HG03342 (cell line): ENCODE results near the gene APBB2.

Experiments used
- ATAC-seq: cut with Tn5 transposase; IDR thresholded peaks from one replicate; pipeline ENCODE4 v1.9.1; 2021; ENCODE audit warnings: mild to moderate bottlenecking, moderate library complexity; ENCODE audit not compliant: unreplicated experiment

The APBB2 gene

DNA sequence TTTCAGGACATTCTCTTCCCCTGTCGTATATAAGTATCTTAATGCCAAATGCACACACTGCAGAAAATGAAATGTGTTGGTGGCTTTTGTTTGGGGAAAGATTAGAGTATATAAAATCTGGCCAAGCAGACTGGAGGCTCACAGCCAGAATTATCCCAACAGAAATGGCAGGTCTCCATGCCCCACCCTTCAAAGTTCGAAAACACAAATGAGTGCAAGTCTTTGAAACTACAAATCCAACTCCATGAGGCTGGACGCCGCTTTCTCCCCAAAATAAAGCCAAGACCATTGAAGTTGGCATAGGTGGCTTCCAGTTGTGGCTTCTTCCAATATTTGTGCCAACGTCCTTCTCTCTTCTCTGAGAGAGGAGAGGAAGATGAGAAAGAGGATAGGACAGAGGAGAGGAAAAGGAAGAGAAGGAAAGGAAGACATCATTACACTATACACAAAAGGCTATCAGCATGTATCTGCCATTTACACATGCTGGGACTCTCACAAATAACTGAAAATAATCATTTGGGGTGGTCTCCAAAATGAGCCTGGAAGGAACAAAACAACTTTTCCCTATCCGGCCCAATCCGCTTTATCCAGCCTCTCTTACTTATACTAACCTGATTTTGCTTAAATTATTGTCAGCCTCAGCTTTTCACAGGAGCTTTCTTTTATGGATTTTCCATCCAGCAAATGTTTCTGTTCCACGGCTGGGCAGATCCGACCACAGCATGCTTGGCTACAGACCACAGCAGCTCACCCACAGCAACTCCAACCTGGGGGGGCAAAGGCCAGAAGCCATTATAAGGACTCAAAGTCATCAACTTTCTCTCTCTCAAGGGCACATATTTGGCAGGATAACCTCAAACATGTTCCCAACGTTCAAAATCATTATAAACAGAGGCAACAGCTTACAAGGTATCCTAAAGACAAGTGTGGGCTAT is 71.7 kb downstream of the APBB2 start:
- ATAC-seq: no peak

DNA sequence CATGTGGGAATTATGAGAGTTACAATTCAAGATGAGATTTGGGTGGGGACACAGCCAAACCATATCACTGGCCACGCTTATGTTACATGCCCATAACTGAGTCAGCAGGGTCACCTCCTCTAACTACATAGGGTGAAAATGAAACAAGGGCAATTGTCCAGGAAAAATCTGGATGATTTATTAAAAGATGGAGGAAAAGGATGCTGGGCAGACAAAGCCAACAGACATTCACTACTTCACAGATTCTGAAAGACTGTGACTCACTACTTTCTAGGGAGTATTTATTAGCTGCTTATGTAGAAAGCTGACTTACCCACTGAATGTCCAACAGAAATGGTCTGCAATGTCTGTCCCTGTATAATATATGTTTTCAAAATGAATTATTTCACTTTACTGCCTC is 72.4 kb downstream of the APBB2 start:
- ATAC-seq: no peak

DNA sequence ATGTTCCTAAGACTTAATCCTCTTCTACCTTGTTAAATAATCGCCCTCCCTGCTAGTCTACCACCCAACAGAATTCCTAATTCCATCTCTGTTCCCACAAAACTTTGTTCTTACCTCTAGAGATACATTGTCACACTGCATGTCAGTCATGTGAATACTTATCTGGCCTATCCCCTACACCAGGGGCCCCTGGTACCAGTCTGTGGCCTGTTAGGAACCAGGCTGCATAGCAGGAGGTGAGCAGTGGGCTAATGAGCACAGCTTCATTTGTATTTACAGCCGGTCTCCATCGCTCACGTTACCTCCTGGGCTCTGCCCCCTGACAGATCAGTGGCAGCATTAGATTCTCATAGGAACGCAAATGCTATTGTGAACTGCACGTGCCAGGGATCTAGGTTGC is 73.9 kb downstream of the APBB2 start:
- ATAC-seq: no peak

DNA sequence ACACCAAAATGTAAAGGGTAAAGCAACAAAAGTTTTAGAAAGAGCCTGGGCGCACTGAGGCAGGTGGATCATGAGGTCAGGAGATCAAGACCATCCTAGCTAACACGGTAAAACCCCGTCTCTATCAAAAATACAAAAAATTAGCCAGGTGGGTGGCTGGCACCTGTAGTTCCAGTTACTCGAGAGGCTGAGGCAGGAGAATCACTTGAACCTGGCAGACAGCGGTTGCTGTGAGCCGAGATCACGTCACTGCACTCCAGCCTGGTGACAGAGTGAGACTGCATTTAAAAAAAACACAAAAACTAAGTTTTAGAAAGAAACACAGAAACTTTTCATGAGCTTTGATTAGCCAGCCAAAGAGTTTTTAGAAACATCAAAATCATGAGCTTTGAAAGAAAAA is 76.5 kb downstream of the APBB2 start:
- no peak for ATAC-seq

DNA sequence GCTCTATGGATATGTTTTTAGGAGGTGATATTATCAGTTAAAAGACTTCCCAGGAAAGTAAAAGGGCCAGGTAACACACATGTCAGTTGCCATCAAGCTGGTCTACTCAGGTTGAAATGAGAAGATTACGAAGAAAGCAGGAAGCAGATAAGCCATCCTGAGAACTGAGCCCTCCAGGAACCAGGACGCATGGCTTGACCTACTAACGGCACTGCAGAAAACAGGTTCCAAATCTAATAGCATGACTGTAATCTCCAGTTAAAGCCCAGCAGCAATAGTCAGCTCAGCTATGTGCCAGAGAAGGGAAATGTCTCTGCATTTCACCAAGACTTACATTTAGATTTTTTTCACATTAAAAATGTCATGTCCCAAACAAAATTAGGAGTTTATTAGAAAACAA is 77.9 kb downstream of the APBB2 start:
- ATAC-seq: no peak

DNA sequence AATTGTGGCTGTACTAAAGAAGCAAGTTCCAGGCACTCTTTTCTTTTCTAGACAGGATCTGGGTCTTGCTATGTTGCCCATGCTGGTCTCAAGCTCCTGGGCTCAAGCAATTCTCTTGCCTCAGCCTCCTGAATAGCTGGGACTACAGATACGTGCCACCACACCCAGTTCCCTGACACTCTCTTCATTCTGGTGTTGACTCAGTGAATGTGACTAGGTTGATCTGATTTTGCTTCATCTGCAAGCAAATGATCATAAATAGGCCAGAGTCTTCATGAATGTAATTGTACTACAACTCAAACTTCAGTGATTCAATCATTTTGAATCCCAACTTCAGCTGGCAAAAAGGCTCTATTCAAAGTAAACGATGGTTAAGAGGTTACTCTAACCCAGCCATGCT is 78.5 kb downstream of the APBB2 start:
- ATAC-seq: no peak

DNA sequence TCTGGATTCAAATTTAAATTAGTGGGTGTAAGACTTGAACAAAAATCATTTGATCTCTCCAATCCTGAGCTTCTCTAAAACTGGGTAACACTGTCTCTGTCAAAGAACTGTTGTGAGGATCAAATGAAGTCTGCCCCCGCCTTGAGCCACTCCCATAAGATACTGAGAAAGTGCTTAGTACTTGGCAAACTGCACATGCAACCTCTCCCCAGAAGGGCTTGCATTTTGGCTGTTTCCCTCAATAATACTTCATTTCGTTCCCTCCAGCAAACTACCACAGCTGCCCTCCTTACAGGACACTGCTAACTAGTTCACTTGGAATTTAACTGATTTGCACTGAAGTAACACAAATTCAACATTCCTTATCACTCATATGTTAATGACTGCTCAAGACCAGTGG is 79.8 kb downstream of the APBB2 start:
- no peak for ATAC-seq

DNA sequence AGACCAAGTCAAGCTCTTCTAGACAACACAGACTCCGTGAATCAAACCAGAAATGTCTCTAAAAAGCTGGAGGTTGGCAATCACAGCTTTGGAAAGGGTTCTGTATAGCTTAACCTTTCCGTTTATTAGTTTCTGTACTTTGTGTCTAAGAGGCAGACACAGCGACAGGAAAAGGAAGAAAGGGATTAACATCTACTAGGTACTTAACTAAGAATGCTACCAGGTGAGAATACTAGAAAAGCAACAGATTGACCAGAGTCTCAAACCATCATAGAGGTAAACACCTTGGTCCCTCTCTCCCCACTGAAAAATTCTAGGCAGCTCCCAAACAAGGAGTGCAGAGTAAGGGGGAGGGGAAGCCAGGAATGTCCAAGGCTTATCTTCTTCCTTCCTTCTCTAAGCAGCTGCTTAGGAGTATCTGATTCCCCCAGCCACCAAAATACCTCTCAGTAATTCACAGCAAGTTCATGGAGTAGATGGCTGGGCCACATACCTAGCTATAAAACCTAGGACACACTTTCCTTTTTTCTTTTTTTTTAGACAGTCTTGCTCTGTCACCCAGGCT is 80.8 kb downstream of the APBB2 start:
- ATAC-seq: no peak

DNA sequence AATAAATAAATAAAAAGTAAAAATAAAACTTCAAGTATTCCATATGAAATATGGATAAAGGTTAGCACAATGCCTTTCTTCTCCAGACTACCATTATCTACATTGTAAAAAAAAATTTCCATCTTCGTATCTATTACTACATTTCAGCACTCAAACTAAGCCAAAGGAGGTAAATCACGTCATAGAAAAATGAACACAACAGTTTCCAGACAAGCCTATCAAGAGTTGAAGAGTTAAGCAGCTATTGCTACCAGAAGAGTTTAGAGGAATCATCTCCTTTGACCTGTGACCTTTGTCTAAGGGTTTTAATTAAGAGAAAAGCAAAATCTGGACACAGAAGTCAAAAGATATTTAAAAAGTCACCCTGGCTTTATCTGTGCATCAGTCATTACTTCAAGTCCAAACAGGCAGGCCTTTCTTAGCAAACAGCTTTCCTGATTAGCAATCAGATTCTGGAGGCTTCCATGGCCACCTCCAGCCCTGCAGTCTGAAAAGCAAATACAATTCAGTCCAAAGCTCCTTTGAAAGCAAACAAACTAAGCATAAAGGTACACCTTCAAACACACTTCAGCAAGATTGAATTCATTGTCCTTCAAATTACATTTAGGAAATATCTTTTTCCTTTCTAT is 82.2 kb downstream of the APBB2 start:
- ATAC-seq: no peak

DNA sequence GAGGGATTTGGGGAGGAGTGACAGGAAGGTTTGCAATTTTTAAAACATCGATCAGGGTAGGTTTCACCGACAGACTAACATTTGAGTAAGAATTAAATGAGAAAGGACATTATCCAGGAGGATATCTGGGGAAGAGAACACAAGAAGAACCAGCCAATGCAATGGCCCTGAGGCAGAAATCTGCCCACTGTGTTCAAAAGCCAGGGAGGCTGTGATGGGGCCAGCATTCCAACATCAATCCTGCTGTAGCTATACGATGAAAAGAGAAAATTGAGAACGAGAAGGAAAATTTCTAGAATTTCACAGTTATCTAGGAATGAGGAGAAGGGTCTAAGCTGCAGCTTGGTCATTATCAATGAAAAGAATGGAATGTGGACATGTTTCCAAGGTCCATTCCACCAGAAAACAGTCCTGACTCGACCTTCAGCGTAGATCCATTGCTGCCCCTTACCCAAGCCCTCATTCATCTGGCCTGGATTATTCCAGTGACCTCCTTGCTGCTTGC is 84.4 kb downstream of the APBB2 start:
- ATAC-seq: no peak

DNA sequence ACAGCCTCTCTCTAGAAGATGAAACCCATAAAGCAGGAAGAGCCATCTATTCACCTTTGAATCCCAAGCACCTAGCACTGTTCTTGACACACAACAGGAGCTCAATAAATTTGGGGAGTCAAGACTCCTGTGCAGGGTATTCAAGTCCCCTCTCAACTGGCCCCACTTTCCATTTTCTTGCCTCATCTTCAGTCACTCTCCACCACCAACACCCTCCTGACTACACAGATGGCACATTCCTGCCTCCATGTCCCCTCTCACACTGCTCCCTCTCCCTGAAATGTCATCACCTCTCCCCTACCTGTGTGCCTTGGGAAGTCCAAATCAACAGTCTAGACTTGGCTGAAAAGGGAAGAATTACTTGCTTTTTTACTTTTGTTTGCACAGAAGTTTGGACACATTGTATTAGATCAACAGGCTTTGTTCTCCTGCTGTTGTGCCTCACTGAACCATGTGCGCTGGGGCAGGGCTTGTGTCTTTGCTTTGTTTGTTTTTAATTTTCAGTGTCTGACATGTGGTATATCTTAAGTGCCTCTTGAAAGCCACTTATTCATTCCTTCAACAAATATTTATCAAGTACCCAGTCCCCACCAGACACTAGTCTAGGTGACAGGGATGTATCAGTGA is 85.1 kb downstream of the APBB2 start:
- no peak for ATAC-seq

DNA sequence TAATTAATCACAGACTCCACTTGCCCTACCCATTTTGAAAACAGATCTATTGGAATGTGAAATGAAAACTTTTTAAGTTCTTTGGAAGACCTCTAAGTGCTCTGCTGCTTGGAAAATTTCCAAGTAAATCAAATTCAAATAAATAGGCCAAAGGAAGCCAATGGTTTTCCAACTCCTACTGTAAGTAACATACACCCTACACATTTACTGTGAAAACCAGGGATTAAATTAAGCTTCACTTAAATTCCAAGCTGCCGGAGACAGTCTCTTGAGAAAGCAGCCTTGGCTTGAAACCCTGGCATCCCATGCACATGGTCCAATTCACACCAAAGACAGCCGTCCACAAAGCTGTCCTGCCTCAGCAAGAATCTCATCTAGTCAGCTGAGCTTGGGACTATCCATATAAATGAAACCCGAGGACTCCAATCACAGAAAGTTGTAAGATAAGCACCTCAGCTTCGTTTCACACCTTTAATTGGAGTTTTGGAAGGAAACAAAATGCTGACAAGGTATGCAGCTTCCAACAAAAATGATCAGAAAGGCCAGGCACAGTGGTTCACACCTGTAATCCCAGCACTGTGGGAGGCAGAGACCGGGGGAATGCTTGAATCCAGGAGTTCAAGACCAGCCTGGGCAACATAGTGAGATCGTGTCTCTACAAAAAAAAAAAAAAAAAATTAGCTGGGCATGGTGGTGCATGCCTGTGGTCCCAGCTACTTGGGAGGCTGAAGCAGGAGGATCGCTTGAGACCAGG is 88.6 kb downstream of the APBB2 start:
- ATAC-seq: no peak

DNA sequence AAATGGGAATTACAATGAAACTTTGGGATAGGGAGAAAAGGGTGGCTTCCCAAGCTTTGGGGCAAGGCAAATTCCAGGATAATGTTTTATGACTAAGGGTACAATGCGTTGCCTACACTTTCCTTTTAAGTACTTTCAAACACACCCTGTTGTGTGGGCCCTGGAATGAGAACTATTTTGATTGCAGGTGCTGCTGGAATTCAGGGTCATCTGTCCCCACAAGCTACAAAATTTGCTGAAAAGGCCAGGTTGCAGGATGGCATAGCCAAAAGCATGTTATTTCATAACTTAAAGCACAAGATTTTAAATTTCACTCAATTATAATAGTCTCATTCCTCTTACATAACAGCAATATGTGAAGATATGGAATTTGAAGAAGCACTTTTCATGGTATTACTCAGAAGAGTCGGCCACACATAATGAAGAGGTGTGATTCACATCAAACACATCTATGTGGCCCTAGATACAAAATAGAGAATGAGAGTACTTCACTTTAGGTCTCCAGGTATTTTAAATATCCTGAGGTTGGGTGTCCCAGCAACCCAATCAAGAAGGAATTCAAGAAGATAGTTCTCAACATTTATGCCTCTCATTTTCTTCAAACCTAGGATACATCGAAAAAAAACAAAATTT is 89.3 kb downstream of the APBB2 start:
- ATAC-seq: no peak

DNA sequence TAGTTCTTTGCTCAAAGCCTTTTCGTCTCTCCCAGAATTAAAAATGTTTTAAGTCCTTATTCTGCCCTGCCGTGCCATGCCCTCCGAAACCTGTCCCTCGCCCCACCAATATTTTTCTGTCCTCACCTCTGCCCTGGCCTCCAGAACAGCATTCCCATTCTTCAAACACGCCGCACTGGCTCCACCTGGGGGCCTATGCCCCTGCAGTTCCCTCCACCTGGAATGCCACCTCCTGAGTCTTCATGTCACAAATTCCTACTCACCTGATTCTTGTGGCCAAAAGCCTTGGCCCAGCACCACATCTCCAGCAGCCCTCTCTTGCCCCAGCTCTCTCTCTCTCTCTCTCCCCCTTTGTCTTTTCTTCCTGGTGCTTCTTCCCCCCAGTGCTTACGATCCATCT is 91.6 kb downstream of the APBB2 start:
- ATAC-seq: no peak

DNA sequence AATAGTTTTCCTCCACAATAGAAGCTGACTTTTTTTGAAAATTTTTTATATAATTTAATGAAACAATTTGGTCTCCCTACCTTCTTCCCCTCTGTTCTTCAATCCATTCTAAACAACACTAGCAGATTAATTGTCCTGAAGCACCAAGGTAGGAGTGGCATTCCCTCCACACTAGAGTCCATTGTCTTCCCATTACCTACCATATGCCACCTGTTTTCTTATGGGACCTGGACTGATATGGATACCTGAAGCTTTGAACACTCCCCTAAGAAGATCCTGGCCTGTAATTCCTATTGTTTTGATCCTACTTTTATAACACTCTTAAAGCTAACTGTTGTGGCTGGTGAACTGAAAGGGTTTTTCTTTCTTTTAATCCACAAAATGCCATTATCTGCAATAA is 92.0 kb downstream of the APBB2 start:
- ATAC-seq: no peak

DNA sequence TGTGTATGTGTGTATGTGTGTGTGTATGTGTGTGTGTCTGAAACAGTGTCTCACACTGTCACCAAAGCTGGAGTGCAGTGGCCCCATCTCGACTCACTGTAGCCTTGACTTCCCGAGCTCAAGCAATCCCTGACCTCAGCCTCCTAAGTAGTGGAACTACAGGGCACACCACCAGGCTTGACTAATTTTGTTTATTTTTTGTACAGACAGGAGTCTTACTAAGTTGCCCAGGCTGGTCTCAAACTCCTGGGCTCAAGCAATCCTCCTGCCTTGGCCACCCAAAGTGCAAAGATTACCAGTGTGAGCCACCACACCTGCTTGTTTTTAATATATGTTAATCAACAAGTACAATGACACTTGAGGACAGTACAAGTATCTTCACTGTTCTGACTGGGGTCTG is 92.4 kb downstream of the APBB2 start:
- no peak for ATAC-seq

DNA sequence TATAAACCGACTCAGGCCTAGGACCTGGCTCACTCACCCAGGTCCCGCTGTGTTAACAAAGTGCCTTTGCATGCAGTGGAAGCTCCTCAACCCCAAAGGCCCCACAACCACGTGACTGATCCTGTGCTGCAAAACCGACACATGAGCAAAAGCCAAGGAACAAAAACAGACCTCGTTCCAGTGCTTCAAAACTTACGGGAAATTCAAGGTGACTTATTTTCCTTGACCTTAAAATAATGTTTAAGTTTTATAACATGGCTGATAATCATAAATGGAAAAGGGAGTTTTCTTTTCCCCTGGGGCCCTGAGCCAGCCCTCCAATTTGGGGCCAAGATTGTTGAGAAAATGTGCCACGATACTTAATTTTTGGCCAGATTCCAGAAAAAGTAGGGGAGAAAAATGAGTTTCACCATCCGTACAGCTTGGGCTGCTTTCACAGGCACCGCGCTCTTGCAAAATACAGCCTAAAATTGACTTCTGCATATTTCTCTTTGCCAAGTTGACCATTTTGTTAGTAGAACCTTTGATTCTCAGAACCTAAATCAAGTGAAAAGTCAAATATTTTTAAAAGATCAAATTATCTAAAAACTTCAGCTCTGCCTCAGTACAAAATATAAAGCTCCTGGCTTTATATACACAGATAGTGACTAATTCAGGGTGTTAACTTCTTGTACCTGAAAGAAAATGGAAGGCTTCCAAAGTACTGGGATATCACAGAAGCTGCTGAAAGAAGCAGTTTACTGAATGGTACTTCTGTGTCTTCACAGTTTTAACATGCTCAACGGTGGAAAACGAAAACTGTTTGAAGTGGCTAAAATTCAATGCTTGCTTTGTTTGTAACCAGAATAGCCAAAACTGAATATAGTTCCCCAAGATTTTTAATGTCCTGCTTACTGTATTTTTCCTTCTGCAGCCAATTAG is 93.8 kb downstream of the APBB2 start:
- ATAC-seq: no peak

DNA sequence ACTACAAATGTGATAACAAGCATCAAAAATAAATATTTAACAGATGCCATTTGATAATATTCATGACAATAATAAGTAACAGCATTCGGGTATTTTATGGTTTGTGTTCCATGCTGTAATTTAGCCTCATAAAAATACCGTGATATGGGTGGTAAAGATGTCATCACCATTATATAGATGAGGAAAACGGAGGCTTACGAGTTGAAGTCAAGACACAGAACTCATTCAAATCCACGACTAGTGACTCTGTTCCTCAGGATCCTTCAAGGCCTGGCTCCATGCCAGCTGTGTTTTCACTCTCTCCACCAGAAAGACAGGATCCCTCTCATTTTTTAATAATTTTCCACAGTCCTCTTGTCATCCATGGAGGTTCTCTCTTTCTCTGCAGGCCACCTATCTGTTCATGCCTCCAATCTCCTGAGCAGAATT is 94.5 kb downstream of the APBB2 start:
- ATAC-seq: no peak

DNA sequence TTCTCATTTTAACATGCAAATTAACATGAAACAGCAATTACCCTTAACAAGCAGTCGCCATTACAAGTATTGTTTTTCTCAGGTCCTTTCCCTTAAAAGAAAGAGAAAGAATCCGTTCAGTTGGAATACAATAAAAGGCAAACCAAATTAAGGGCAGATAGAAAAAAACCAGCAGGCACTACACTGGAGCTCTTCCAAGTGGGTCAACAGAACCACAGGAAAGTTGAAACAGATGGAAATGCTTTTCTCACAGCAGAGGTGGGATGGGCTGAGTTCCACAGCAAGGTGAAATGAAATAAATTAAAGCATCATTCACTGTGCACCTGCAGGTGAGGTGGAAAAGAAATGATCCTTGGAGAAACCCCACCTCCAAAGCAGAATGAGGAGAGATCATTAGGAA is 102.6 kb downstream of the APBB2 start:
- ATAC-seq: no peak
